GM12878 (cell line): ENCODE results near the gene ZNF444. TPM values are rescaled to one million over a fixed set of nuclear protein-coding genes. Genes with fewer than 3 reads are reported as not detected.

Source experiments
- ATAC-seq: fragments of 200-7000 bp; cut with Tn5 transposase; 3 replicates; pipeline ENCODE4 v1.9.1; 2020; ENCODE audit warnings: mild to moderate bottlenecking, moderate library complexity
- BruUV-seq: library from RNA; stranded (reverse); fragments of 400-500 nt; replicated peaks from 2 replicates; lab custom pipeline; 2021; lab: Mats Ljungman, UMichigan
- CTCF ChIA-PET: fragments of 300-600 bp; sonication (Branson Sonifier 250); formaldehyde crosslinking; extraction: SDS; loops from one replicate; lab custom pipeline; 2021; ENCODE audit warnings: inconsistent platforms; lab: Yijun Ruan, JAX
- POLR2A ChIA-PET: fragments of 350-600 bp; formaldehyde crosslinking; extraction: SDS; loops from one replicate; lab custom pipeline; 2021; ENCODE audit warnings: inconsistent platforms; lab: Charles Lee
- RAD21 ChIA-PET: fragments of 300-600 bp; sonication (Branson Sonifier 250); formaldehyde crosslinking; loops from one replicate; lab custom pipeline; 2023; ENCODE audit warnings: antibody characterized with exemption; ENCODE audit not compliant: unreplicated experiment; lab: Charles Lee
- SMC1A ChIA-PET: fragments of 300-600 bp; sonication (Branson Sonifier 250); formaldehyde crosslinking; loops from one replicate; lab custom pipeline; 2023; ENCODE audit not compliant: unreplicated experiment, uncharacterized antibody; lab: Charles Lee
- DNase-seq: peaks from one replicate; pipeline ENCODE4 v3.0.0-alpha.2; 2011; ENCODE audit warnings: low read depth, low spot score
- FAIRE-seq: peaks from 3 replicates; lab custom pipeline; 2011; peaks lifted over from hg19 to GRCh38; lab: Jason Lieb, UNC
- H2AFZ ChIP-seq: 2 replicates; pipeline ENCODE4 v1.6.0; 2011; ENCODE audit warnings: low read depth, low read length, control low read depth; ENCODE audit not compliant: control insufficient read depth
- H3K27ac ChIP-seq: 2 replicates; pipeline ENCODE4 v1.5.1; 2011; ENCODE audit warnings: control low read depth; ENCODE audit not compliant: control insufficient read depth, insufficient read depth
- H3K27me3 ChIP-seq, 2 experiments: replicated peaks in 1 of 2; 2 replicates each; pipeline versions ENCODE4 v1.6.0 to v1.6.1; 2011; ENCODE audit warnings: low read length in 1 of 2; ENCODE audit not compliant: control insufficient read depth in 2 of 2, insufficient read depth in 2 of 2
- H3K36me3 ChIP-seq, 2 experiments: 2 replicates each; pipeline ENCODE4 v1.5.1; 2011; ENCODE audit warnings: low read length in 1 of 2; ENCODE audit not compliant: control insufficient read depth in 2 of 2, insufficient read depth in 2 of 2
- H3K4me1 ChIP-seq: 2 replicates; pipeline ENCODE4 v1.6.1; 2011; ENCODE audit warnings: mild to moderate bottlenecking, low read length, moderate library complexity, mixed read lengths; ENCODE audit not compliant: control insufficient read depth, insufficient read depth
- H3K4me2 ChIP-seq: 2 replicates; pipeline ENCODE4 v1.6.0; 2011; ENCODE audit warnings: control low read depth; ENCODE audit not compliant: control insufficient read depth, insufficient read depth
- H3K4me3 ChIP-seq: fragments of 200-600 bp; sonication (generic); 2 replicates; pipeline ENCODE4 v1.5.1; 2016
- H3K79me2 ChIP-seq: 2 replicates; pipeline ENCODE4 v1.6.0; 2011; ENCODE audit warnings: low read length; ENCODE audit not compliant: control insufficient read depth, insufficient read depth
- H3K9ac ChIP-seq: 2 replicates; pipeline ENCODE4 v1.8.0; 2011; ENCODE audit warnings: low read length, control low read depth, mixed read lengths; ENCODE audit not compliant: control insufficient read depth, insufficient read depth
- H3K9me3 ChIP-seq: replicated peaks from 3 replicates; pipeline ENCODE4 v1.5.1; 2011; ENCODE audit warnings: mild to moderate bottlenecking, low read length; ENCODE audit not compliant: control insufficient read depth, insufficient read depth
- H4K20me1 ChIP-seq: 2 replicates; pipeline ENCODE4 v1.6.0; 2011; ENCODE audit not compliant: control insufficient read depth, insufficient read depth
- ATF7 ChIP-seq: fragments of 450-650 bp; IDR thresholded peaks from 2 replicates; pipeline ENCODE4 v1.6.1; 2016; ENCODE audit warnings: low read depth, mild to moderate bottlenecking
- BRCA1 ChIP-seq: IDR thresholded peaks from 2 replicates; pipeline ENCODE4 v1.6.1; 2011; ENCODE audit warnings: low read depth, low read length, improper control_type of control experiment
- CHD4 ChIP-seq: fragments of 200-600 bp; sonication (generic); IDR thresholded peaks from 2 replicates; pipeline ENCODE4 v1.6.1; 2016; ENCODE audit warnings: mild to moderate bottlenecking
- CUX1 ChIP-seq: IDR thresholded peaks from 2 replicates; pipeline ENCODE4 v1.6.1; 2012; ENCODE audit warnings: improper control_type of control experiment, low read depth, low read length; ENCODE audit not compliant: insufficient replicate concordance
- IKZF1 ChIP-seq: fragments of 450-650 bp; conservative IDR thresholded peaks from 2 replicates; pipeline ENCODE4 v1.6.1; 2017; ENCODE audit warnings: antibody characterized with exemption, mild to moderate bottlenecking
- IRF3 ChIP-seq: fragments of 450-650 bp; IDR thresholded peaks from 2 replicates; pipeline ENCODE4 v1.6.1; 2014; ENCODE audit warnings: mild to moderate bottlenecking
- KAT2A ChIP-seq: conservative IDR thresholded peaks from 2 replicates; pipeline ENCODE4 v1.6.1; 2011; ENCODE audit warnings: low read depth, low read length; ENCODE audit not compliant: control insufficient read depth
- KDM1A ChIP-seq: fragments of 200-600 bp; sonication (generic); IDR thresholded peaks from 2 replicates; pipeline ENCODE4 v1.6.1; 2016; ENCODE audit warnings: borderline replicate concordance
- NR2F1 ChIP-seq: fragments of 450-650 bp; conservative IDR thresholded peaks from 2 replicates; pipeline ENCODE4 v1.6.1; 2017; ENCODE audit warnings: mild to moderate bottlenecking
- PAX5 ChIP-seq: IDR thresholded peaks from 2 replicates; pipeline ENCODE4 v1.6.1; 2011; ENCODE audit warnings: low read depth, low read length, borderline replicate concordance
- PKNOX1 ChIP-seq: fragments of 450-650 bp; IDR thresholded peaks from 2 replicates; pipeline ENCODE4 v1.6.1; 2016; ENCODE audit warnings: mild to moderate bottlenecking
- PML ChIP-seq: IDR thresholded peaks from 2 replicates; pipeline ENCODE4 v1.6.1; 2012; ENCODE audit warnings: low read length, inconsistent platforms
- POLR2AphosphoS5 ChIP-seq: IDR thresholded peaks from 2 replicates; pipeline ENCODE4 v1.6.1; 2011; ENCODE audit warnings: mild to moderate bottlenecking, low read length, inconsistent platforms
- RELB ChIP-seq: fragments of 450-650 bp; IDR thresholded peaks from 2 replicates; pipeline ENCODE4 v1.6.1; 2017; ENCODE audit warnings: low read depth, mild to moderate bottlenecking, moderate library complexity
- SIN3A ChIP-seq: IDR thresholded peaks from 2 replicates; pipeline ENCODE4 v1.6.1; 2012; ENCODE audit warnings: low read depth, low read length, improper control_type of control experiment
- STAT3 ChIP-seq: IDR thresholded peaks from 2 replicates; pipeline ENCODE4 v1.6.1; 2011; ENCODE audit warnings: low read depth, low read length, improper control_type of control experiment
- TARDBP ChIP-seq: IDR thresholded peaks from 2 replicates; pipeline ENCODE4 v1.6.1; 2016; ENCODE audit warnings: borderline replicate concordance
- TCF3 ChIP-seq: IDR thresholded peaks from 2 replicates; pipeline ENCODE4 v1.6.1; 2012; ENCODE audit warnings: low read depth, mild to moderate bottlenecking, low read length, borderline replicate concordance; ENCODE audit not compliant: insufficient read depth
- WGBS: methylation state at CpG from one replicate; pipeline ENCODE4 v1.1.6; 2016; ENCODE audit warnings: low lambda C conversion rate; ENCODE audit not compliant: insufficient replicate concordance, insufficient coverage; ENCODE audit errors: missing lambda C conversion rate; 5-methylcytosine and 5-hydroxymethylcytosine counted together
- in situ Hi-C: fragments of 300-500 bp; cut with MboI; formaldehyde crosslinking; loops from 9 replicates; pipeline ENCODE4 v1.14.3; 2018; ENCODE audit warnings: mixed read lengths
- intact Hi-C: fragments of 100-400 bp; cut with micrococcal nuclease; formaldehyde crosslinking; loops from one replicate; pipeline ENCODE4 v1.14.2; 2022; ENCODE audit not compliant: unreplicated experiment
- polyA plus RNA-seq, 11 experiments: library from polyadenylated mRNA; depleted of rRNA in 4 of 11; unstranded in 6 of 11; stranded (reverse) in 5 of 11; fragments of >200 nt; fragmentation: Nextera tagmentation in 4 of 11; fragmentation: Illumina TruSeq in 1 of 11; extraction: Ambion mirVana in 4 of 11; extraction: Trizol in 1 of 11; gene quantifications; 1 replicate in 1 of 11; 2 replicates in 10 of 11; pipeline versions ENCODE4 v1.2.1 to v1.2.3, GENCODE V29; 2011 to 2016; ENCODE audit warnings: inconsistent platforms in 2 of 11, missing spikeins in 2 of 11, low read depth in 1 of 11
- total RNA-seq, 4 experiments: library from RNA; depleted of rRNA in 3 of 4; stranded (reverse); fragments of >200 nt in 3 of 4; fragmentation: Illumina TruSeq in 1 of 4; extraction: Trizol in 1 of 4; gene quantifications; 2 replicates each; pipeline versions ENCODE4 v1.2.1 to v1.2.3, GENCODE V29; 2013 to 2021

Gene ZNF444
- total and polyA plus RNA-seq, 10 of the 15 experiments (the other 5 are each of a cell fraction or from before 2014, with no cell fraction given) = 0.45 to 28.2 (median 11.6) TPM

- ChIA-PET CTCF (no interaction called here), RAD21 (no interaction called here), SMC1A (interaction anchor here (0.6 kb wide), 1 partner anchor 1148 kb away, joined by 3 read pairs; no protein-coding TSS in a partner anchor), POLR2A (no interaction called here)
- H3K36me3 ChIP-seq = peaks cover 9 to 16% of the 10 kb centered on the region in 2 experiments; a peak in 3 of 4 replicates
- no peaks in the 10 kb centered on the region for H4K20me1 ChIP-seq
- no peak overlapping the region for H3K4me2 ChIP-seq
- no peak overlapping the region for H3K27ac ChIP-seq
- intact Hi-C loops = no loop called here
- in situ Hi-C loops = no loop called here
- no peak overlapping the region for H2AFZ ChIP-seq
- H3K27me3 ChIP-seq = no peaks in the 10 kb centered on the region
- ATAC-seq = no peak
- no peaks in the 10 kb centered on the region for H3K79me2 ChIP-seq
- no peak for DNase-seq
- no TSS peak for BruUV-seq
- H3K4me3 ChIP-seq = no peak overlapping the region
- no peak overlapping the region for H3K9ac ChIP-seq
- H3K9me3 ChIP-seq = no peaks in the 10 kb centered on the region
- 92% methylated on average over 6 of the region's 6 CpGs for WGBS
- H3K4me1 ChIP-seq = no peaks in the 10 kb centered on the region
- no peak for FAIRE-seq
- no peak for TF ChIP-seq PML
- no peak for TF ChIP-seq RELB
- TF ChIP-seq SIN3A = no peak
- no peak for TF ChIP-seq TARDBP
- TF ChIP-seq TCF3 = no peak
- no peak for TF ChIP-seq IRF3
- TF ChIP-seq ATF7 = no peak
- no peak for TF ChIP-seq IKZF1
- no peak for TF ChIP-seq BRCA1
- no peak for TF ChIP-seq POLR2AphosphoS5
- TF ChIP-seq CHD4 = no peak
- TF ChIP-seq PKNOX1 = no peak
- no peak for TF ChIP-seq KDM1A
- no peak for TF ChIP-seq CUX1
- TF ChIP-seq KAT2A = no peak
- TF ChIP-seq STAT3 = no peak
- TF ChIP-seq PAX5 = no peak
- no peak for TF ChIP-seq NR2F1
Observed at GRCh38 chr19:56153507-56153906, 12.4 kb downstream of the ZNF444 start.
